Gastrocnemius medialis (tissue), 4 donors: Measurements from ENCODE around the gene CHD6. TPM values are rescaled to one million over a fixed set of nuclear protein-coding genes. Genes with fewer than 3 reads are reported as not detected.

Source experiments
- ATAC-seq, 2 donors: fragments of 150-250 bp; one replicate each; pipeline ENCODE4 v1.9.1; 2016
- DNase-seq, 2 donors: peaks; one replicate each; pipeline ENCODE4 v3.0.0-alpha.2; 2019
- H3K27ac ChIP-seq, 4 donors: fragments of 200-600 bp; sonication (generic); 1 replicate in 1 of 4; 2 replicates in 3 of 4; pipeline ENCODE4 v1.5.1; 2016 to 2018; ENCODE audit warnings: mild to moderate bottlenecking in 2 of 4, moderate library complexity in 1 of 4
- H3K27me3 ChIP-seq, 3 donors: fragments of 200-600 bp; sonication (generic) in 2 of 3; 1 replicate in 1 of 3; 2 replicates in 2 of 3; pipeline versions ENCODE4 v1.5.1 to v1.6.0; 2016 to 2019; ENCODE audit warnings: mild to moderate bottlenecking in 1 of 3, moderate library complexity in 1 of 3
- H3K36me3 ChIP-seq, 2 donors: fragments of 200-600 bp; sonication (generic) in 1 of 2; one replicate each; pipeline ENCODE4 v1.5.1; 2017 to 2018
- H3K4me1 ChIP-seq, 2 donors: fragments of 200-600 bp; sonication (generic) in 1 of 2; one replicate each; pipeline ENCODE4 v1.5.1; 2016 to 2017; ENCODE audit warnings: mild to moderate bottlenecking in 2 of 2
- H3K4me3 ChIP-seq, 4 donors: fragments of 200-600 bp; sonication (generic) in 3 of 4; 1 replicate in 1 of 4; 2 replicates in 3 of 4; pipeline ENCODE4 v1.5.1; 2016 to 2019; ENCODE audit warnings: mild to moderate bottlenecking in 2 of 4
- H3K9me3 ChIP-seq, 3 donors: fragments of 200-600 bp; sonication (generic) in 2 of 3; 1 replicate in 1 of 3; 2 replicates in 2 of 3; pipeline ENCODE4 v1.5.1; 2016 to 2019
- POLR2A ChIP-seq, 2 donors: fragments of 450-650 bp; IDR thresholded peaks; one replicate each; pipeline ENCODE4 v1.6.1; 2017; ENCODE audit warnings: antibody characterized with exemption in 2 of 2, mild to moderate bottlenecking in 2 of 2, moderate library complexity in 2 of 2
- in situ Hi-C, 4 donors: fragments of 200-750 bp; cut with MboI; loops; one replicate each; pipeline versions ENCODE4 v1.15.0 to v1.8.0; 2017; ENCODE audit warnings: low sequenced_read_pairs in 4 of 4
- intact Hi-C: fragments of 100-400 bp; cut with DNase I; formaldehyde crosslinking; loops from one replicate; pipeline ENCODE4 v1.15.1; 2023; ENCODE audit warnings: low total_unique reads
- total RNA-seq, 4 donors: library from RNA; depleted of rRNA; stranded (reverse); fragments of >200 nt; gene quantifications; one replicate each; pipeline versions ENCODE4 v1.1.0 to v1.2.3, GENCODE V29; 2016
- TF ChIP-seq, protein P1 (sequence below), 5 experiments: fragments of 450-650 bp in 3 of 5; fragments of 200-600 bp in 2 of 5; sonication (generic) in 2 of 5; IDR thresholded peaks in 4 of 5; conservative IDR thresholded peaks in 1 of 5; 1 replicate in 4 of 5; 2 replicates in 1 of 5; pipeline ENCODE4 v1.5.1; 2016 to 2019; ENCODE audit warnings: antibody characterized with exemption in 5 of 5, mild to moderate bottlenecking in 3 of 5, moderate library complexity in 3 of 5

Gene CHD6
- total RNA-seq, 4 donors from 2014 or later = 12.8 to 33.7 (median 19.2) TPM

DNA sequence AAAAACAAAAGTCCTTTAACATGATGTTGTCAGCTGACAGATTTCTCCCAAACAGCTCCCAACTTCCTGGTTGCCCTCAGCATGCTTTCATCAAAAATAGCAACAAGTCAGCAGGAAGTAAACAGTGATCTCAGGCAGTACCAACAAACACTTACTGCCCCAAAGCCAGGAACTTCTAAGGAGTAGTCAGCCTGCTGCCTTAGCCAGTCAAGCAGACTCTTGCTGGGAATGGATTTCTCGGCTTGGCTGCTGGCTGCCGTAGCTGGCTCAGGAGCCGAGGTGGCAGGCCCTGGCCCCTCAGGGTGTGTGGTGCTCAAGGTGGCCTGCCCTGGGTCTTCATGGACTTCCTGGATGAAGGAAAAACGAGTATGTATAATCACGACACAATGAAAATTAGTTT lies 205.0 kb downstream of the CHD6 start:
- Histone ChIP-seq H3K27ac (peak overlapping the region; percentile 44 to 81 (median 66)), H3K36me3 (peaks cover 0 to 31% of the 10 kb centered on the region in 2 donors), H3K4me1 (peaks cover 32 to 50% of the 10 kb centered on the region in 2 donors), H3K4me3 (no peak overlapping the region), H3K27me3 (no peaks in the 10 kb centered on the region), H3K9me3 (no peaks in the 10 kb centered on the region)
- intact Hi-C loops (loop anchor here (10.0 kb wide), 1 partner anchor 282 kb away; no protein-coding TSS in a partner anchor), in situ Hi-C loops (no loop called here)
- ATAC-seq = peak in 1 of 2 donors; percentile 67
- TF ChIP-seq POLR2A (IDR thresholded peaks at IDR 0.05) = no peak
- TF ChIP-seq, protein P1, sequence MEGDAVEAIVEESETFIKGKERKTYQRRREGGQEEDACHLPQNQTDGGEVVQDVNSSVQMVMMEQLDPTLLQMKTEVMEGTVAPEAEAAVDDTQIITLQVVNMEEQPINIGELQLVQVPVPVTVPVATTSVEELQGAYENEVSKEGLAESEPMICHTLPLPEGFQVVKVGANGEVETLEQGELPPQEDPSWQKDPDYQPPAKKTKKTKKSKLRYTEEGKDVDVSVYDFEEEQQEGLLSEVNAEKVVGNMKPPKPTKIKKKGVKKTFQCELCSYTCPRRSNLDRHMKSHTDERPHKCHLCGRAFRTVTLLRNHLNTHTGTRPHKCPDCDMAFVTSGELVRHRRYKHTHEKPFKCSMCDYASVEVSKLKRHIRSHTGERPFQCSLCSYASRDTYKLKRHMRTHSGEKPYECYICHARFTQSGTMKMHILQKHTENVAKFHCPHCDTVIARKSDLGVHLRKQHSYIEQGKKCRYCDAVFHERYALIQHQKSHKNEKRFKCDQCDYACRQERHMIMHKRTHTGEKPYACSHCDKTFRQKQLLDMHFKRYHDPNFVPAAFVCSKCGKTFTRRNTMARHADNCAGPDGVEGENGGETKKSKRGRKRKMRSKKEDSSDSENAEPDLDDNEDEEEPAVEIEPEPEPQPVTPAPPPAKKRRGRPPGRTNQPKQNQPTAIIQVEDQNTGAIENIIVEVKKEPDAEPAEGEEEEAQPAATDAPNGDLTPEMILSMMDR (IDR thresholded peaks at IDR 0.05 in 4 of 5, conservative IDR thresholded peaks at IDR 0.05 in 1 of 5) = no peak
- DNase-seq = no peak

DNA sequence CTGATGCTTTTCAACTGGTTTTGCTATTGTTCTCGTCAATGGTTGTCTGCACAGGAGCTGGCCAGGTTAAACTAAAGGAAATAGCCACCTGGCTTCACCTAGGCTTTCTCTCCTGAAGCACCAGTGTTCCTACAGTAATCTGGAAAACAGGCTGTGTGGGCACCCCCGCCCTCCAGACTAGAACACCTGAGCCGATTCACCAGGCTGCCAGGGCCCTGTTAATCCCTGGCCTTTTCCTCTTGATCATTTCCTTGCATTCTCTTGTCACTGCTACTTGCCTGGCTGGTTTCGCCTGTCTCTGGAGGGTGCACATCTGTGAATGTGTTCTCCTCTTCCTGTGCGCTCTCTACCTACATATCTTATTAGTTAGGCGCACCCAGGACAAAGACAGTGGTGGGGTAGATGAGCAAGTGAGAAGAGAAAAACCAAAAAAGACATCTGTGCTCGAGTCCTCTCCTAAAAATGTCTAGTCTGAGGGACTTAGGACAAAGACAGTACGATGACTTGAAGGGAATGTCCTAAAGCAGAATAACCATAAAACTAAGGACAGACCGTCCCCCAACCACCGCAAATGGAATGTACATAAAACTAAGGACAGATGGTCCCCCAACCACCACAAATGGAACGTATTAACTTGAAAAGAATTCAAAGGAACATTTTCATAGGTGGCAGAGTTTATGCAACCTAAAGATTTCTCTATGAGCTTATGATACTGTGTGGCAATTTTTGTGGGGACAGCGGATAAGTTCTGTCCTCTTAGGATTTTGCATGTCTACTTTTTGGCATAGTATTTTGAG lies 205.7 kb downstream of the CHD6 start:
- Histone ChIP-seq H3K27ac (peak overlapping the region; percentile 65 to 81 (median 70)), H3K4me3 (no peak overlapping the region), H3K36me3 (peaks cover 0 to 25% of the 10 kb centered on the region in 2 donors), H3K4me1 (peaks cover 39 to 54% of the 10 kb centered on the region in 2 donors), H3K9me3 (no peaks in the 10 kb centered on the region), H3K27me3 (no peaks in the 10 kb centered on the region)
- DNase-seq (no peak), ATAC-seq (no peak)
- intact Hi-C loops = loop anchor here (10.0 kb wide), 1 partner anchor 282 kb away; no protein-coding TSS in a partner anchor
- TF ChIP-seq, protein P1 (IDR thresholded peaks at IDR 0.05 in 4 of 5, conservative IDR thresholded peaks at IDR 0.05 in 1 of 5) = no peak
- no peak for TF ChIP-seq POLR2A (IDR thresholded peaks at IDR 0.05)
- in situ Hi-C loops = no loop called here

DNA sequence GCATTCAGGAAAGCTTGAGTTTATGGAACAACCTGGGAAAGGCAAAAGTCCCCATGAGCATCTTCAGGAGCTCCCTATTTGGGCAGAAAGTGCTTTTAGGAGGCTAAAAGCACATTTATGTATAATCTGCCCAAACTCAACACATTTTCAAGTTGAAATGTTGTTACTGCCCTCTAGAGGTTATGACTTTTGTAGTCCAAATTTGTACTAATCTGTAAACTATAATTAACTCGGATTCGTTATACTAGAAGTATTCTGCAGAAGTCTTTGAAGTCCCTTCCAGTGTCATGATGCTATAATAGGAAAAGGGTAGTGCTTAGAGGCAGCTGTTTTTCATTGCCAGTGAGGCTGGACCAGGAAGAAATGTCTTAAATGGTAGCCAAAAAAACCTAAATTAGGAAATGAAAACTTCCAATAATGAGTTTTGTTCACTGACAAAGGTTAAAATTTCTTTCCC lies 206.8 kb downstream of the CHD6 start:
- Histone ChIP-seq H3K4me3 (no peak overlapping the region), H3K27ac (peak overlapping the region; percentile 65 to 81 (median 70)), H3K27me3 (no peaks in the 10 kb centered on the region), H3K36me3 (peaks cover 0 to 19% of the 10 kb centered on the region in 2 donors), H3K4me1 (peaks cover 49 to 65% of the 10 kb centered on the region in 2 donors), H3K9me3 (no peaks in the 10 kb centered on the region)
- peak; percentile 55 to 78 for ATAC-seq
- DNase-seq = no peak
- TF ChIP-seq POLR2A (IDR thresholded peaks at IDR 0.05) = no peak
- TF ChIP-seq, protein P1 (IDR thresholded peaks at IDR 0.05 in 4 of 5, conservative IDR thresholded peaks at IDR 0.05 in 1 of 5) = peak in 2 of 5 experiments; percentile 55 to 61
- intact Hi-C loops (loop anchor here (2.0 to 10.0 kb wide), 3 partner anchors 71 to 283 kb away; partner anchors contain the start of gene LPIN3), in situ Hi-C loops (no loop called here)

DNA sequence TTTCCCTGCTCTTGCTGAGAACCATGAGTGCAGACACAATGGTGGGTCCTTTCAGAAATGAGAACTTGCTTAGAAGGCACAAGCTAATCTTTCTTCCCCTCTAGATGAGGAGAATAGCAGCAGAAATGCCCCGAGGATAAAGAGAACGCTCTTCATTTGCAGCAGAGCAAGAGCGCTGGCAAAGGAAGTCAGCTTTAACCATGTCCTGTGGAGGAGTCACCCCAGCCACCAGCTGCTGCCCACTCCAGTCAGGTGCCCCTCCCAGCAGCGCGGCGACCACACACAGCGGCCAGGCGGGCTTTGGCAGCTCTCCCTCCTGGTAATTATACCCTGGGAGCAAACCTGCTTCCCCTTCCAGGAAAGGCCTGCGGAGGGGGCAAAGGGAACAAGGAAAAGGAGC lies 209.2 kb downstream of the CHD6 start:
- no peaks in the 10 kb centered on the region for H3K9me3 ChIP-seq
- H3K27me3 ChIP-seq = no peaks in the 10 kb centered on the region
- peak overlapping the region; percentile 43 to 82 (median 67) for H3K27ac ChIP-seq
- in situ Hi-C loops (no loop called here), intact Hi-C loops (no loop called here)
- ATAC-seq (peak in 1 of 2 donors; percentile 33), DNase-seq (peak in 1 of 2 donors; percentile 69)
- no peak for TF ChIP-seq POLR2A (IDR thresholded peaks at IDR 0.05)
- TF ChIP-seq, protein P1 (IDR thresholded peaks at IDR 0.05 in 4 of 5, conservative IDR thresholded peaks at IDR 0.05 in 1 of 5) = no peak
- peaks cover 0 to 9% of the 10 kb centered on the region in 2 donors for H3K36me3 ChIP-seq
- H3K4me3 ChIP-seq = no peak overlapping the region
- H3K4me1 ChIP-seq = peaks cover 64 to 78% of the 10 kb centered on the region in 2 donors
